RWPE1 (cell line): ENCODE data around the gene PTPN14.
A peak's percentile ranks its signal among the peaks of the same experiment; 100 is the strongest.

Experiments
- CTCF ChIA-PET: fragments of 350-600 bp; sonication (Branson Sonifier 250); formaldehyde crosslinking; extraction: SDS; loops from one replicate; lab custom pipeline; 2021; lab: Yijun Ruan, JAX
- POLR2A ChIA-PET: fragments of 400-600 bp; formaldehyde crosslinking; extraction: SDS; loops from one replicate; lab custom pipeline; 2020; ENCODE audit warnings: antibody characterized with exemption; ENCODE audit not compliant: low non-redundant PET; lab: Yijun Ruan, JAX
- DNase-seq: peaks from one replicate; pipeline ENCODE4 v3.0.0; 2012; ENCODE audit warnings: low spot score
- H3K27ac ChIP-seq: fragments of 450-650 bp; 2 replicates; pipeline ENCODE4 v1.5.1; 2017
- CTCF ChIP-seq: fragments of 450-650 bp; conservative IDR thresholded peaks from 2 replicates; pipeline ENCODE4 v1.5.1; 2017; ENCODE audit warnings: low read depth, mild to moderate bottlenecking

Gene PTPN14

GRCh38 chr1:214459895-214460294 lies 91.5 kb downstream of the PTPN14 start:
- ChIA-PET POLR2A (interaction anchor here (0.6 kb wide), 1 partner anchor 21 kb away, joined by 4 read pairs; no protein-coding TSS in a partner anchor), CTCF (no interaction called here)
- TF ChIP-seq CTCF, result no peak
- DNase-seq, result no peak
- peak overlapping the region; percentile 46 for H3K27ac ChIP-seq

- ChIA-PET CTCF (interaction anchor here (0.6 kb wide), 1 partner anchor 154 kb away, joined by 3 read pairs; no protein-coding TSS in a partner anchor), POLR2A (no interaction called here)
- no peak for TF ChIP-seq CTCF
- H3K27ac ChIP-seq, result no peak overlapping the region
- no peak for DNase-seq
Observed at GRCh38 chr1:214458541-214458940, 92.9 kb downstream of the PTPN14 start.

- no peak overlapping the region for H3K27ac ChIP-seq
- TF ChIP-seq CTCF, result no peak
- no peak for DNase-seq
- POLR2A ChIA-PET, result no interaction called here
- CTCF ChIA-PET, result interaction anchor here (0.6 kb wide), 1 partner anchor 113 kb away, joined by 4 read pairs; no protein-coding TSS in a partner anchor
Observed at GRCh38 chr1:214455971-214456867, 95.2 kb downstream of the PTPN14 start.

- no peak for DNase-seq
- CTCF ChIA-PET, result interaction anchor here (1.0 kb wide), 1 partner anchor 130 kb away, joined by 3 read pairs; no protein-coding TSS in a partner anchor
- no peak overlapping the region for H3K27ac ChIP-seq
- POLR2A ChIA-PET, result no interaction called here
- no peak for TF ChIP-seq CTCF
Observed at GRCh38 chr1:214455479-214455878, 95.9 kb downstream of the PTPN14 start.

GRCh38 chr1:214454569-214455396 lies 96.6 kb downstream of the PTPN14 start:
- DNase-seq, result peak; percentile 58
- ChIA-PET CTCF (interaction anchor here (1.0 kb wide), 1 partner anchor 131 kb away, joined by 3 read pairs; no protein-coding TSS in a partner anchor), POLR2A (no interaction called here)
- H3K27ac ChIP-seq, result no peak overlapping the region
- no peak for TF ChIP-seq CTCF
